Measurements from ENCODE around the gene EMC10. TPM values are rescaled to one million over a fixed set of nuclear protein-coding genes. Genes with fewer than 3 reads are reported as not detected.

EMC10 gene
- total and polyA plus RNA-seq, 10 of the 15 experiments (the other 5 are each of a cell fraction or from before 2014, with no cell fraction given) = 2.5 to 77.3 (median 20.3) TPM

DNA sequence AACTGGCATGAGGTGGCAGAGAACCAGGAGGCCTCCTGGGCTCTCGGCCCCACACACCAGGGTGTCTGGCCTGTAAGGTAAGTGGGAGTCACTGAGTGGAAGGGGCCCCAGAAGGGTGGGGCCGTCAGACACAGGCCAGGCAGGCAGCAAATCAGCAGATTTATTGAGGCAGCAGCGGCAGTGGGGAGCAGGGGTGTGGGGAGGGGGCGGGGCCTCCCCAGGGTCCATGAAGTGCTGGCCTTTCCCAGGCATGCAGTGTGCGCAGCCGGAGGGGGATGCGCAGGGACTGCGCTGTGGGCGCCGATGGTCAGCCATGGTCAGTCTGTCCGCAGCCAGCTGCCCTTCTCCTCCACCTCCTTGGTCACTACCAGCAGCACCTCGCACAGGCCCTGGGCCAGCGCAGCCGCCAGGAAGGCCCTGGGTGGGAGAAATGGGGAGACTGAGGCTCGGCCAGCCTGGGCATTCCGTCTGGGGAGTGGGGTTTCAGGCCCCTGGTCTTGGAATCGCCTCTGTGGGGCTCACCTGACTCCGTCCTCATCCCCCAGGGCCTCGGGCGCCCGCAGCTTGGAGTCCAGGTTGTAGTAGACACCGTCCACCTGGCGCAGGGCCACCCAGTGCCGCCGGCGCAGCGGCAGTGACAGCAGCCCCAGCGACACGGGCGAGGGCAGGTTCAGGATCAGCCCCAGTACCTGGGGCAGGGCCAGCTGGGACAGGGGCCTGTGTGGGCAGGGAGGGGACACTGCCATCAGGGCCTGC is 29.7 kb downstream of the EMC10 start:
- no peak overlapping the region for H3K9ac ChIP-seq (ENCODE audit: control insufficient read depth, insufficient read depth, low read length)
- TF ChIP-seq NR2C2 (IDR thresholded peaks at IDR 0.05; ENCODE audit: borderline replicate concordance, control insufficient read depth, insufficient read length, low read depth) (no peak), BRCA1 (IDR thresholded peaks at IDR 0.05; ENCODE audit: low read depth, low read length) (no peak), CHD1 (IDR thresholded peaks at IDR 0.05; ENCODE audit: low read depth, low read length) (no peak), MEF2B (IDR thresholded peaks at IDR 0.05; ENCODE audit: partially characterized antibody, poor library complexity, severe bottlenecking) (no peak), NR2C1 (IDR thresholded peaks at IDR 0.05) (no peak), ATF7 (IDR thresholded peaks at IDR 0.05; ENCODE audit: low read depth) (no peak), ETV6 (conservative IDR thresholded peaks at IDR 0.05 in 1 of 2, IDR thresholded peaks at IDR 0.05 in 1 of 2; ENCODE audit: borderline replicate concordance in 1 of 2, low read depth in 1 of 2) (no peak), STAT1 (conservative IDR thresholded peaks at IDR 0.05) (no peak), KLF5 (IDR thresholded peaks at IDR 0.05; ENCODE audit: partially characterized antibody) (no peak), MYB (IDR thresholded peaks at IDR 0.05; ENCODE audit: borderline replicate concordance, low read depth, low read length) (no peak), SMAD5 (IDR thresholded peaks at IDR 0.05; ENCODE audit: low read depth) (no peak)
- TF ChIP-seq, protein P1, sequence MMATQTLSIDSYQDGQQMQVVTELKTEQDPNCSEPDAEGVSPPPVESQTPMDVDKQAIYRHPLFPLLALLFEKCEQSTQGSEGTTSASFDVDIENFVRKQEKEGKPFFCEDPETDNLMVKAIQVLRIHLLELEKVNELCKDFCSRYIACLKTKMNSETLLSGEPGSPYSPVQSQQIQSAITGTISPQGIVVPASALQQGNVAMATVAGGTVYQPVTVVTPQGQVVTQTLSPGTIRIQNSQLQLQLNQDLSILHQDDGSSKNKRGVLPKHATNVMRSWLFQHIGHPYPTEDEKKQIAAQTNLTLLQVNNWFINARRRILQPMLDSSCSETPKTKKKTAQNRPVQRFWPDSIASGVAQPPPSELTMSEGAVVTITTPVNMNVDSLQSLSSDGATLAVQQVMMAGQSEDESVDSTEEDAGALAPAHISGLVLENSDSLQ (IDR thresholded peaks at IDR 0.05) = no peak
- TF ChIP-seq, protein P2, sequence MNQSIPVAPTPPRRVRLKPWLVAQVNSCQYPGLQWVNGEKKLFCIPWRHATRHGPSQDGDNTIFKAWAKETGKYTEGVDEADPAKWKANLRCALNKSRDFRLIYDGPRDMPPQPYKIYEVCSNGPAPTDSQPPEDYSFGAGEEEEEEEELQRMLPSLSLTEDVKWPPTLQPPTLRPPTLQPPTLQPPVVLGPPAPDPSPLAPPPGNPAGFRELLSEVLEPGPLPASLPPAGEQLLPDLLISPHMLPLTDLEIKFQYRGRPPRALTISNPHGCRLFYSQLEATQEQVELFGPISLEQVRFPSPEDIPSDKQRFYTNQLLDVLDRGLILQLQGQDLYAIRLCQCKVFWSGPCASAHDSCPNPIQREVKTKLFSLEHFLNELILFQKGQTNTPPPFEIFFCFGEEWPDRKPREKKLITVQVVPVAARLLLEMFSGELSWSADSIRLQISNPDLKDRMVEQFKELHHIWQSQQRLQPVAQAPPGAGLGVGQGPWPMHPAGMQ (IDR thresholded peaks at IDR 0.05; ENCODE audit: borderline replicate concordance) = no peak
- TF ChIP-seq, protein P3, sequence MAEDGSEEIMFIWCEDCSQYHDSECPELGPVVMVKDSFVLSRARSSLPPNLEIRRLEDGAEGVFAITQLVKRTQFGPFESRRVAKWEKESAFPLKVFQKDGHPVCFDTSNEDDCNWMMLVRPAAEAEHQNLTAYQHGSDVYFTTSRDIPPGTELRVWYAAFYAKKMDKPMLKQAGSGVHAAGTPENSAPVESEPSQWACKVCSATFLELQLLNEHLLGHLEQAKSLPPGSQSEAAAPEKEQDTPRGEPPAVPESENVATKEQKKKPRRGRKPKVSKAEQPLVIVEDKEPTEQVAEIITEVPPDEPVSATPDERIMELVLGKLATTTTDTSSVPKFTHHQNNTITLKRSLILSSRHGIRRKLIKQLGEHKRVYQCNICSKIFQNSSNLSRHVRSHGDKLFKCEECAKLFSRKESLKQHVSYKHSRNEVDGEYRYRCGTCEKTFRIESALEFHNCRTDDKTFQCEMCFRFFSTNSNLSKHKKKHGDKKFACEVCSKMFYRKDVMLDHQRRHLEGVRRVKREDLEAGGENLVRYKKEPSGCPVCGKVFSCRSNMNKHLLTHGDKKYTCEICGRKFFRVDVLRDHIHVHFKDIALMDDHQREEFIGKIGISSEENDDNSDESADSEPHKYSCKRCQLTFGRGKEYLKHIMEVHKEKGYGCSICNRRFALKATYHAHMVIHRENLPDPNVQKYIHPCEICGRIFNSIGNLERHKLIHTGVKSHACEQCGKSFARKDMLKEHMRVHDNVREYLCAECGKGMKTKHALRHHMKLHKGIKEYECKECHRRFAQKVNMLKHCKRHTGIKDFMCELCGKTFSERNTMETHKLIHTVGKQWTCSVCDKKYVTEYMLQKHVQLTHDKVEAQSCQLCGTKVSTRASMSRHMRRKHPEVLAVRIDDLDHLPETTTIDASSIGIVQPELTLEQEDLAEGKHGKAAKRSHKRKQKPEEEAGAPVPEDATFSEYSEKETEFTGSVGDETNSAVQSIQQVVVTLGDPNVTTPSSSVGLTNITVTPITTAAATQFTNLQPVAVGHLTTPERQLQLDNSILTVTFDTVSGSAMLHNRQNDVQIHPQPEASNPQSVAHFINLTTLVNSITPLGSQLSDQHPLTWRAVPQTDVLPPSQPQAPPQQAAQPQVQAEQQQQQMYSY (CRISPR knock-in tag; IDR thresholded peaks at IDR 0.05) = no peak

More for the DNA sequence above, 29.7 kb downstream of the EMC10 start:
- DNase-seq (ENCODE audit: low read depth, low spot score) (no peak), FAIRE-seq (no peak), ATAC-seq (no peak)
- CTCF ChIA-PET = no interaction called here
- H3K4me3 ChIP-seq = no peak overlapping the region
- no TSS peak for BruUV-seq (replicated peaks)
- POLR2A ChIA-PET = no interaction called here
- no peaks in the 10 kb centered on the region for H3K36me3 ChIP-seq (ENCODE audit: control insufficient read depth in 2 of 2, insufficient read depth in 2 of 2, low read length in 1 of 2)
- intact Hi-C loops (cut with micrococcal nuclease; ENCODE audit: unreplicated experiment) = no loop called here
- no peak overlapping the region for H3K27ac ChIP-seq (ENCODE audit: control insufficient read depth, insufficient read depth)
- H3K4me2 ChIP-seq (ENCODE audit: control insufficient read depth, insufficient read depth) = no peak overlapping the region
- H3K79me2 ChIP-seq (ENCODE audit: control insufficient read depth, insufficient read depth, low read length) = no peaks in the 10 kb centered on the region
- RAD21 ChIA-PET (ENCODE audit: unreplicated experiment) = no interaction called here
- H4K20me1 ChIP-seq (ENCODE audit: control insufficient read depth, insufficient read depth) = no peaks in the 10 kb centered on the region
- in situ Hi-C loops (cut with MboI) = no loop called here
- no peaks in the 10 kb centered on the region for H3K27me3 ChIP-seq (replicated peaks in 1 of 2; ENCODE audit: control insufficient read depth in 2 of 2, insufficient read depth in 2 of 2, low read length in 1 of 2)
- H2AFZ ChIP-seq (ENCODE audit: control insufficient read depth, low read depth, low read length) = no peak overlapping the region
- peaks cover 3% of the 10 kb centered on the region; the same call in 1 of the 2 replicates for H3K4me1 ChIP-seq (ENCODE audit: control insufficient read depth, insufficient read depth, low read length)
- H3K9me3 ChIP-seq (replicated peaks; ENCODE audit: control insufficient read depth, insufficient read depth, low read length) = no peaks in the 10 kb centered on the region
- SMC1A ChIA-PET (ENCODE audit: uncharacterized antibody, unreplicated experiment) = no interaction called here
- 94% methylated on average over 28 of the region's 30 CpGs for WGBS (ENCODE audit: insufficient coverage, insufficient replicate concordance, low lambda C conversion rate, missing lambda C conversion rate)
